HL-60 (cell line): ENCODE results near the gene ALG5.

Experiments
- DNase-seq, 2 experiments: peaks; one replicate each; pipeline ENCODE4 v3.0.0-alpha.2; 2010 to 2020; ENCODE audit warnings: low read depth in 1 of 2, low spot score in 1 of 2
- H3K27ac ChIP-seq: fragments of 250-450 bp; sonication (Bioruptor Pico); replicated peaks from 2 replicates; pipeline ENCODE4 v1.5.1; 2020; ENCODE audit warnings: mild to moderate bottlenecking, moderate library complexity
- H3K27me3 ChIP-seq: fragments of 250-450 bp; sonication (Bioruptor Pico); 2 replicates; pipeline ENCODE4 v1.5.1; 2021; ENCODE audit warnings: mild to moderate bottlenecking, moderate library complexity; ENCODE audit not compliant: insufficient read depth, poor library complexity, severe bottlenecking
- H3K4me3 ChIP-seq: replicated peaks from 2 replicates; pipeline ENCODE4 v1.5.1; 2011; ENCODE audit warnings: mild to moderate bottlenecking, control low read depth, low read length; ENCODE audit not compliant: insufficient read depth
- CTCF ChIP-seq: IDR thresholded peaks from one replicate; pipeline ENCODE4 v1.5.1; 2011; ENCODE audit warnings: low read length, control low read depth, inconsistent platforms; ENCODE audit not compliant: insufficient read depth
- GABPA ChIP-seq: IDR thresholded peaks from 2 replicates; pipeline ENCODE4 v1.6.1; 2012; ENCODE audit warnings: low read depth
- POLR2AphosphoS5 ChIP-seq: IDR thresholded peaks from 2 replicates; pipeline ENCODE4 v1.6.1; 2012; ENCODE audit warnings: low read depth
- REST ChIP-seq: IDR thresholded peaks from 2 replicates; pipeline ENCODE4 v1.6.1; 2012; ENCODE audit warnings: low read depth; ENCODE audit not compliant: insufficient replicate concordance
- SPI1 ChIP-seq: IDR thresholded peaks from 2 replicates; pipeline ENCODE4 v1.6.1; 2012; ENCODE audit warnings: low read depth, mild to moderate bottlenecking, borderline replicate concordance

The ALG5 gene

GRCh38 chr13:36910545-36910944, 88.6 kb downstream of the ALG5 start:
- TF ChIP-seq GABPA, result no peak
- no peak for TF ChIP-seq POLR2AphosphoS5
- no peak overlapping the region for H3K27ac ChIP-seq
- DNase-seq, result no peak
- peaks cover 10% of the 10 kb centered on the region for H3K27me3 ChIP-seq
- no peak overlapping the region for H3K4me3 ChIP-seq

- no peak for DNase-seq
- no peak for TF ChIP-seq SPI1
- no peak for TF ChIP-seq GABPA
- TF ChIP-seq REST, result no peak
- TF ChIP-seq POLR2AphosphoS5, result no peak
- TF ChIP-seq CTCF, result no peak
- Histone ChIP-seq H3K4me3 (no peak overlapping the region), H3K27me3 (peaks cover 6% of the 10 kb centered on the region), H3K27ac (no peak overlapping the region)
These were observed 91.3 kb downstream of the ALG5 start for GRCh38 chr13:36907821-36908220.

- H3K27me3 ChIP-seq, result peaks cover 6% of the 10 kb centered on the region
- TF ChIP-seq GABPA (no peak), REST (no peak), SPI1 (no peak), POLR2AphosphoS5 (no peak), CTCF (no peak)
- no peak overlapping the region for H3K4me3 ChIP-seq
- H3K27ac ChIP-seq, result no peak overlapping the region
- no peak for DNase-seq
These were observed 91.9 kb downstream of the ALG5 start for GRCh38 chr13:36907266-36907665.

- H3K4me3 ChIP-seq, result no peak overlapping the region
- H3K27ac ChIP-seq, result no peak overlapping the region
- no peak for TF ChIP-seq REST
- no peak for TF ChIP-seq SPI1
- no peak for TF ChIP-seq GABPA
- TF ChIP-seq CTCF, result no peak
- no peak for TF ChIP-seq POLR2AphosphoS5
- DNase-seq, result no peak
- peaks cover 6% of the 10 kb centered on the region for H3K27me3 ChIP-seq
These were observed 93.2 kb downstream of the ALG5 start for GRCh38 chr13:36905944-36906343.
